NCI-H2171 (cell line): ENCODE results near the gene PIPOX.

ENCODE experiments used
- DNase-seq: peaks from one replicate; lab custom pipeline; 2025; lab: John Stamatoyannopoulos, UW

PIPOX gene

DNA sequence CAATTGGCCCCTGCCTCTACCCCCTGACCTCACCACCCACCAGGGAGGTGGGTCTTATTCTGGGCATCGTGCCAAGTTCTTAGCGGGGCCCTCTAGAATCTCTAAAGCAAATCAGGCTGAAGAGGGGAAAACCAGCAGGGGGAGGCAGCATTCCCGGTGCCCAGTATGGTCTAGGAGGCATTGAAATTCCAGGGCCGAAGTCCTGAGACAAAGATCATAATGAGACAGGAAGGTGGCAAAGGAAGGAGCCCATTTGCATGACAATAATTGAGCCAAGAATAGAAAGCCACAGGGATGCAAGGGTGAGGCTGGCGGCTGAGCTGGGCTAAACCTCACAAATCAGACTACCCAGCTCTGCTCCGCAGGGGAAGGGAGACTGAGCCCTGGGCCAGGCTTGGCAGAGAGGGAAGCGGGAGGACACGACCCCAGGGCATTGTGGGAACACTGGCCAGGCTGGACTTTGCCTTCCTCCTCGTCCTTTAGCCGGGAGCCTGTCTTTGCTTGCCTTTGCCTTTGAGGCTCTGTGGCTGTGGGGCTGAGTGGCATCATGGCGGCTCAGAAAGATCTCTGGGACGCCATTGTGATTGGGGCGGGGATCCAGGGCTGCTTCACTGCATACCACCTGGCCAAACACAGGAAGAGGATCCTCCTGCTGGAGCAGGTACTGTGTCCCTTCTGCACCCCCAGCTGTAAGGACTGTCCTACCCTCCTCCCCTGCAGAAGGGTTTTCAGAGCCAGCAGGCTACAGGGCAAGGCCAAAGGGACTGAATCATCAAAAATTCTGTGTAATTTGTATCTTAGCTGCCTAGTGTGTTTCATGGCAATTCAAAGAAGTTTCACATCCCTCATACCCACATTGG, at the start of gene PIPOX:
Gene PIPOX (plus strand): TSS at position 463 of the 860 bp plus-strand sequence. CDS start 85 bp downstream, at position 548.
- DNase-seq: peak; percentile 32

- DNase-seq: no peak
These were observed 49.1 kb upstream of the PIPOX start for GRCh38 chr17:28993645-28994426.

GRCh38 chr17:28996554-28997096, 46.3 kb upstream of the PIPOX start:
- no peak for DNase-seq

DNA sequence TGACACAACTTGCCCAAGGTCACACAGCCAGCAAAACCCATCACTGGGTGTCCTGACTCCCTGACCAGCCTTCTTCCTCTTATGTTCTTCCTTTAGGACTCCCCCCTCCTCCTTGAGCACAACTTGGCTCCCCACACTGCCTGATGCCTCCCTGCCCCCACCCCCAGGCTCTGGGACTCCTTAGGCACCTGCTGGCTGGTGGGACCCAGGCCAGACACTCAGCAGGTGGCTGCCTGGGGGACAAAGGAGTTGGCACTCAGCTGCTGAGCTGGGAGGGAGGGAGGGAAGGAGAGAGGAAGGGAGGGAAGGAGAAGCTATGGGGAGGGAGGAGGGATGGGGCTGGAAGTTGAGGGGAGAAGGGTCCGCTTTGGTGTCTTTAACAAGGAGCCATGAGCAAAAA, 45.1 kb upstream of the PIPOX start:
- peak; percentile 54 for DNase-seq

GRCh38 chr17:28999206-28999605, 43.7 kb upstream of the PIPOX start:
- DNase-seq: no peak

GRCh38 chr17:29000973-29001372, 42.0 kb upstream of the PIPOX start:
- DNase-seq: no peak

GRCh38 chr17:29002811-29003210, 40.1 kb upstream of the PIPOX start:
- no peak for DNase-seq

GRCh38 chr17:29003289-29003688, 39.7 kb upstream of the PIPOX start:
- DNase-seq: no peak

- no peak for DNase-seq
These were observed 38.8 kb upstream of the PIPOX start for GRCh38 chr17:29004081-29004692.

DNA sequence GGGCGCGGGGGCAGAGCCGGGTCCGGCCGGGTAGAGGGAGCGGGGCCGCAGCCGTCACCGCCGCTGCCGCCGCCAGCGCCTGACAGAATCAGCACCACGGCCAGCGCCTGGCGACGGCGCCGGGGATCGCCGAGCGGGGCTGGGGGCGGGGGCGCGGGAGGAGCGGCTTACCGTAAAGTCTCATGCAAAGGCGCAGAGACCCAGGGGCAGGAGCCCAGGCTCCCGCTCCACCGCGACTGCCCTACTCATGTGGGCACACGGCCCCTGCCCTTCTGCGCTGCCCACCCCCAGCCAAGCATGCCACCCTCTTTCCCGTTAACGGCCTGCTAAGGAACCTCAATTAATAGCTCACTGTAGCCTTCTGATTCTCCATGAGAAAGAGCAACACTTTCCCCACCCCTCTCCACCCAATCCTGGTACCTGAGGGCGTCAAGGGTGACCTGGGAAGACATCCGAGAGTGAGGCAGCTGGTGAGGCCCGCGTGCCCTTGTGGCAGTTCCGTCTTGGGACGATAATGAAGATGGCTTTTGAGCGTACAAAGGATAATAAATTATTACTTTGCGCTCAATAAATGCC, 36.9 kb upstream of the PIPOX start, which contains the start of gene SEZ6:
Gene SEZ6 (minus strand): TSS at position 98 of the 576 bp plus-strand sequence. CDS start 164 bp downstream, outside the sequence.
- peak; percentile 75 for DNase-seq

DNA sequence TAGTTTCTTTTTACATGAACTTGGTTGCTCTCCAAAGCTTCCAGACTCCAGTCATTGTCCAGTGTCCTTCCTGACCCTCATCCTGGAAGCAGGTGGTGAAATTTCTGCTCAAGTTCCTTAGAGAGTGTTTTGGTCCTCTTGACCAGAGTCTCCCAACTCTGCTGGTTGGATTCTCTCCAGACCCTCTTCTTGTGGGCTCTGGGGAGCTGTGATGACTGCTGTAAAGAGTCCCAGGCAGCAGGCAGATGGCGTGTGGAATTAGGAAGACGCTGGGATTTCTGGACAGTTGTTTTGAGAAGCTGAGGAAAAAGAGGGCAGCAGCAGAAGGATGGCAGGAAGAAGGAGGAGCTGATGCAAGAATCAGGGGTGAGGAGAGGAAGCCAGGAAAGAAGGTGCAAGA, 35.5 kb upstream of the PIPOX start:
- peak; percentile 23 for DNase-seq

DNA sequence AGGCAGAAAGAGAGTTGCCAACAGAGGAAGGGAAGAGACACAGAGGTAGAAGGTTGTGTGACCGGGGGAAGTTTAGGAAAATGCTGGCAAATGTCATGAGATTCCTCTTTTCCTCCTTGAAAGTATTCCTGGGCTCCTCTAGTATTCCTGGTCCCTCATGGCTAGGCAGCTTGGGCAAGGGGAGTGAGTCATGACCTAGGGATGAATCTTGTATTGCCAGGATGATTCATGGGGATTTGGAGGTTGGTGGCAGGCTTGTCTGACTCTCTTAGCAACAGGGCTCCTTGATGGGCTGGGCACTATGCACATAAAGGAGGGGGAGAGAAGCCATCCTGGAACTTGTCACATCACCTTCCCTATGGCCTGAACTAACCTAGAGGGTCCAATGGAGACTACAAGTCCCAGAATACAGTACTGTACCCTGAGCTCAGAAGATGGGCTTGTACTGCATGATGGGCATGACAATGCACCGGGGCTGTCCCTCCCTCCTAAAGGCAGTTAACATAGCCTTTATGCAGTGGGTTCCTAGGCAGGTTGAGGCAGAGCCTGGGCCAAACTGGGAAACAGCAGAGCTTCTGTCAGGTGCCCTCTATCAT, 35.0 kb upstream of the PIPOX start:
- no peak for DNase-seq

- no peak for DNase-seq
These were observed 34.4 kb upstream of the PIPOX start for GRCh38 chr17:29008591-29008990.

DNA sequence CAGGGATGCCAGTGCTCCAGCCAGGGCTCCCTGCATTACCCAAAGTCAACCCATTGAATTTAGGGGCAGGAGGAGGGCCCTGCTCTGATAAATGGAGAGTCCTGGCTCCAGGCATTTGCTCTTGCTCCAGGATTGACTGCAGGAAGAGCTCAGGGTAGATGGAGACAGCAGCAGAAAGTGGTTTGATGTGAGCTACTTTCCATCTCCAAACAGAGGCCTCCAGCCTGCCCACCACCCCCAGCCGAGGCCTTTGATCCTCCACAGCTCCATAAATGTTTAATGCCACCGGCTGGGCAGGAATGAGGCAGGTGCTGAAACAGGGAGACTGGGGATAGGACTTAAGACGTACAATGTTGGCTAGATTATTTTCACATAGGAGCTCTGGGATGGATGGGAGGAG, 32.8 kb upstream of the PIPOX start:
- DNase-seq: no peak

- no peak for DNase-seq
These were observed 32.4 kb upstream of the PIPOX start for GRCh38 chr17:29010586-29010985.

- DNase-seq: no peak
These were observed 30.4 kb upstream of the PIPOX start for GRCh38 chr17:29012535-29012934.

GRCh38 chr17:29014716-29015115, 28.2 kb upstream of the PIPOX start:
- no peak for DNase-seq

GRCh38 chr17:29016345-29017210, 26.4 kb upstream of the PIPOX start:
- DNase-seq: no peak

GRCh38 chr17:29018788-29019474, 24.0 kb upstream of the PIPOX start:
- DNase-seq: no peak
